Activated effector memory CD4-positive, alpha-beta T cell treated with anti-CD3 and anti-CD28 coated beads, Interleukin-2, amount 50 U/mL, for 16 hours (primary cell): Measurements from ENCODE around the gene SIGMAR1.

ENCODE experiments used
- DNase-seq: peaks from one replicate; pipeline ENCODE4 v3.0.0-alpha.2; 2020

SIGMAR1 gene

DNA sequence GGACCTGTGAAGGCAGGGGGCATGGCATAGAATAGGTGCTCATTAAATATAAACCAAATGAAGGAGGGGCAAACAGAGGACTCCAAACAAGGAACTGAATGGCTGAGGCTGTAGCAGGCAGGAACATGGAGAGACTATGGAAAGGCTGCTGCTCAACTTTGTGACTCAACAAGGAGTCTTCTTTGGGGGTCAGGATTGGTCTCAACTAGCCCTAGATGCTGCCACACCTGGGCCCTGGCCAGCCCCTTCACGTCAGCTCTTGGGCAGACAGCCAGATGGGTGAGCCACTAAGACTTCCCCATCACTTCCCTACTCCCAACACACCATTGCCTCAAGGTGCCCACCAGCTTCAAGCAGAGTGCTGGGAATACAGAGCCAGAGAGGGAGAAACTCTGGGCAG is 36.7 kb downstream of the SIGMAR1 start:
- DNase-seq, result no peak

DNA sequence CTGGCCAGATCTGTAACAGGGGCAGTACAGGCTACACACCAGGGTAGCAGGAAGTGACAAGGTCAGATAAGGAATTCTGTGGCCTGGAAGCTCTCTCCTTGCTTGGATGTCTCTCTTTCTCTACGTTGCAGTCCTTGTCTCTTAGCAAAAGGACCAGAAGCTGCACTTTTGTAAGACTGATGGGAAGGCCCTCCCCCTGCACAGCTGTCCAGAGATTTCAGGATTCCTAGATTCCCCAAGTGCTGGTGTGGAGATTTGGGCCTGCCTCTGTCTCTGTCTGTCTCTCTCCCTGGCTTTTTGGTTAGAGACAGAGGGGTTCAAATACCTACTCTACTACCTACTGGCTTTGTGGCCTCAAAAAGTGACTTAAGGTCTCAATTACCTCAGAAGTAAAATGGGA is 38.0 kb downstream of the SIGMAR1 start:
- no peak for DNase-seq

DNA sequence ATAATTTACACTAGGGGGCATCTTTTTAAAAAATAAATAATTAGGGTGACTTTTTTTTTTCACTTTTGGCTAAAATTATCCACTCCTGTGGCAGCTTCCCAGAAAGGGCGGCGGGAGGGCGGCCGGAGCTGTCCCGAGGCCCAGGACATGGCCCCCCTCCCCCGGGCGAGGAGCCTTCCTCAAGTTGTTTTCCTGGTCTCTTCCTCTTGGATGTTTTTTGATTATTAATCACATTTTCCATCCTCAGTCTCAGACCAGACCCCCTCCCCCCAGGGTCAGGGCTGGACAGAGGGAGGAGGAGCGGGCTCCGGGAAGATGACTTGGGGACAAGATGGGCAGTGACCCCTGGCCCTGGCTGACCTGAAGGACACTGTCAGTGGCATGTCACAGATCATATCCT is 43.4 kb downstream of the SIGMAR1 start:
- no peak for DNase-seq

DNA sequence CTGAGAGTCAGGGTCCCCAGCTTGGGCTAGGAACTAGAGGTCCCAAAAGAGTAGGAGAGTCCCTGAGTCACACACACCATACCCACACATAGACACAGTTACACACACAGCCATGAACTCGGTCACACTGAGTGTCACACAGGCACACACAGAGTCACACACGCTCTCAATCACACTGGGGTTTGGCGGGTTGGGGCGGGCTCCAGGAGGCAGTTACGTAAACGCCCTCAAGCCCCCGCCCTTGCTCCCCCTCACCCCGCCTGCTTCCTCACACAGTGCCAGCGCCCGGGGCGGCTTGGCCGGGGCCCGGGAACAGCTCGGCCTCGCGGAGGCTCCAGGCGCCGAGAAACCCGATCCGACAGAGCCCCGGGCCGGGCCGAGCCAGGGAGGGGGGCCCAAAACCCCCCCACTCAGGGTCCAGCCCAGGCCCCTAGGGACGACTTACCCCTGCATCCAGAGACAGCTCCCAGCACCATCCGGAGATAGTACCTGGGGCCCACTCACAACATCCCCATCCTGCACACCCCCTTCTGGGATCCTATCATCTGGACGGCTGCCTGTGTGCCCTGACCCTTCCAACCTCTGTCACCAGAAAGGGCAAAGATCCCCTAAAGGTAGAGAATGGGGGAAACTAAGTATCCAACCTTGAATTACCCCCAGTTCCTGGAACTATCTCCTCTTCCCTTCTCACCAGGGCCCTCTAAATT is 44.5 kb downstream of the SIGMAR1 start:
- no peak for DNase-seq

DNA sequence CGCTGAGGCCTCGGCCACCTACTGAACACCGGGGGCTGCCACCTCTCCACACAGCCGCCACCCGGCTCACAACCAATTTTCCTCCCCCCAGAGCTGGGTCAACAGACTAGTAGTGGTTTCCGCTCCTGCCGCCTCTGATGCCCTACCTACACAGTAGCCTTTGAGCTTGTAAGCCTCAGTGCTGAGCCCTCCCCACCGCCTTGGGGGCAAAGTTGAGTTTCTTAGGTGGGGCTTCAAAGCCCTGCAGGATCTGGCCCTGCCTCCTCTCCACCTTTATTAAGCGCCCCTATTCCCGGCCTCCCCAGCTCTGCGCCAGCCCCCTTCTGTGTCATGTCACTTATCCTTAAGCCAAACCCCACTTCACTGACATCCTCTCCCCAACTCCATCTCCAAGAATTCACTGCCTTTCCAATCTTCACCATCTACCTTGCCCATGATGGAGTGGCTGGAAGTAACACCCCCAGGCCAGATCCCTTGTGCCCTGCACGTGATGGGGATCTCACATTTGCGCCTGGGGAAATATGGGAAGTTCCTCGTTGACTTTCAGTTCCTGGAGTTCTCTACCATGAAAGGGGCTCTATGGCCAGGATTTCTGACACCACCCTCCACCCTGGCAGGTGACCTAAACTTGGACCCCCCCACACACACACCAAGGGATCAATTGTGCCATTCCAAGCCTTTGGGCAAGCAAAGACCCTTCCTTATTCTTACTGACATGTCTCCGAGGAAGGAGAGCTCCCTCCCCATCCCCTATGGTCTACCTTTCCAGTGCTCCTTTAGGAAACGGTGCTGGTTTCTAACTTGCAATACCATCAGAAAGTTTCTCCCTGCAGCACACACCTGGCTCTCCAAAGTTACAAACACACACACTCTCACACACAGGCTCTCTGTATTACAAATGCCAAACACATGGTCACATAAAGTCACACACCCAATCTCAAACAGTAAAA is 45.4 kb downstream of the SIGMAR1 start:
- no peak for DNase-seq

DNA sequence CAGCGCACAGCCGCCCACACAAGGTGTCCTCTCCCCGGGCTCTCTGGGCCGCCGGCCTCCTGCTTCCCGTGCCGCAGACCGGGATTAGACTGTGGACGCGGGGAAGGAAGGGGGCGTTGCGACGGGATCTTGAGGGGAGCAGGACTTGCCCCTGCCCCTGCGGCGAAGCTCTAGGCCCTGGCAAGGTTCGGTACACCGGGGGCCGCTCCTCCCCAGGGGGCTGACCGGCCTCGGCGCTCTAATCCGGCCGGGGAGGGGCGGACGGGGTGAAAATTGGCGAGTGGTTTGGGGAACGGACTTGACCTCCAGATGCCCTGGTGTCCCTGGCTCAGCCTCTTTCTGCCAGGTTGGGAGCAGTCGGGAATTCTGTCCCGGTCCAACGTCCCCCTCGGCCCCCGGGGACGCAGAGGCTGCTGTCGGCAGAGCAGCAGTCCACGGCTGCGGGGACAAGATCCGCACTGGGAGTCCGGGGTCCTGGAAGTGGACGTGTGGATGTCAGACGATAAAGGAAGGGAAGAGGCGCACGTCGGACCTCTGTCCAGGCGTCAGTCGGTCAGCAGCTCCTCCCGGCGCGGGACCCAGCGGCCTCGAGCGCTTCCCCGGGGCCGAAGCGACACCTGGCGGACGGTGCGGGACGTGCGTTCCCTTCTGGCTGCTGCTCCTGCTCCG is 46.2 kb downstream of the SIGMAR1 start:
- DNase-seq, result peak; percentile 92

DNA sequence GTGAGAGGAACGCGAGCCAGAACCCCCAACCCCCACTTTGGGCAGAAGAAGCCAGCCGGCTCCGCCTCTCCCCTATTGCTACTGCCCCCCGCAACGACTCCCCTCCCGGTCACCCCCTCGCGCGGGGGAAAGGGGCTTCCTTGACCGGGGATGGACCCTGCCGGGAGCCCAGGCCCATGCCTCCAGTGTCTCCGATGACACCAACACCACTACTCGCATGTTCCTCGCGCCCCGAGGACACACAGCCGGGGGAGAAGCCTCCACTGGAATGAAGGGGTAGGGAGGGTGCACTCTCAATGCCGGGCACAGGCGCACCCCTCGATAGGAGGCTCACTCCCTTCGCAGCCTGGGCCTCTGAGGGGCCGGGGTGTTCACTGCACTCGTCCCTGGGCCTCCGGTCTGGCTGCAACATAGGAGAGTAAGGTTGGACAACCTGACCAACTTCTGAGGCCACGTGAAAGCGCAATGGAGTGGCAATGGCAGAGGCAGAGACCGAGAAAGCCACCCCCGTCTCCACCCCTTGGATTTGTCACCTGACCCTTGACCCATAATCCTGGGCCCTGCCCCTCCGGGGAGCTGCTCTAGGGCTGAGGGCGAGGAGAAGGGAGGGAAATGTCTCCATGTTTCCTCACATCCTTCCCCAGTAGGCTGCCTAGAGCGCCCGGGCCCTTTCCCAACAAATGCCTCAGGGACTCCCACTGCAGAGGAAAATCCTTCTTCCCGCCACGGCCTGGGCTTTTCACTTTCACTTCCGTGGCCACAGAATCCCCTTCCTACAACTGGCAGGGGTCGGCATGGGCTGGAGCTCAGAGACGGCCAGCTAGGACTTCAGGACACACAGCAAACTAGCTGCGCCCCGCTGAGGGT is 47.0 kb downstream of the SIGMAR1 start:
- DNase-seq, result no peak

DNA sequence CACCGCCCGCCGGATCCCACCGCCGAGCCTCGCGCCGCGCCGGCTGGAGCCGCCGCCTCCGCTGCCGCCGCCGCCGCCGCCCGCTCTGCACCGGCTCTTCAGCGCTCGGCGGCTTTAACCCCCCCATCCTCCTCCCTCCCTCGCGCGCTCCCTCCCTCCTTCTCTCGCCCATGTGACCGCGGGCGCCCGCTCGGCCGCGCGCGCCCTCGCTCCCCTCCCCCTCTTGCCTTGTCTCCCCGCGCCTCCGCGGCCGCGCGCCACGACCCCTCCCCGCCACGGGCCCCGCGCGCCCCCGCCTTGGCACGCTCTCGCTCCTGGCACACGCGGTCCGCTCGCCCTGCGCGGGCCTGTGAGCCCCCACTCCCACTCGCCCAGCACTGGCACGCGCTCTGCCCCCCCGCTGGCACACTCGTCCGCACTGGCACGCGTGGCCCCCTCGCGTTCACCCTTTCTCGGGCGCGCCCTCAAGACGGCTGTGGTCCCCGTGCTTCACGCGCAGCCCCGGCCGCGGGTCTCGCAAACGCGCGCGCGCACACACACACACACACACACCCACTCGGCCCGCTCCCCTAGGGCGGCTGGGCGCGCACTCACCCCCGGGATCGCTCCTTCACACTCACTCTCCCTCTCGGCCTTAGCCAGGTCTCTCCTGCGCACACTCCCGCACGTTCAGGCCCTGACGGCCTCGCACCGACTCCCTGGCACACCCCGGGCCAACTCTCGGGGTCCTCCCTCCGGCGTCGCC is 47.8 kb downstream of the SIGMAR1 start, which contains the start of gene CNTFR:
Gene CNTFR, minus strand, starts transcription at position 89 of the 745 bp plus-strand sequence. CDS start 20,743 bp downstream, outside the sequence.
- no peak for DNase-seq

DNA sequence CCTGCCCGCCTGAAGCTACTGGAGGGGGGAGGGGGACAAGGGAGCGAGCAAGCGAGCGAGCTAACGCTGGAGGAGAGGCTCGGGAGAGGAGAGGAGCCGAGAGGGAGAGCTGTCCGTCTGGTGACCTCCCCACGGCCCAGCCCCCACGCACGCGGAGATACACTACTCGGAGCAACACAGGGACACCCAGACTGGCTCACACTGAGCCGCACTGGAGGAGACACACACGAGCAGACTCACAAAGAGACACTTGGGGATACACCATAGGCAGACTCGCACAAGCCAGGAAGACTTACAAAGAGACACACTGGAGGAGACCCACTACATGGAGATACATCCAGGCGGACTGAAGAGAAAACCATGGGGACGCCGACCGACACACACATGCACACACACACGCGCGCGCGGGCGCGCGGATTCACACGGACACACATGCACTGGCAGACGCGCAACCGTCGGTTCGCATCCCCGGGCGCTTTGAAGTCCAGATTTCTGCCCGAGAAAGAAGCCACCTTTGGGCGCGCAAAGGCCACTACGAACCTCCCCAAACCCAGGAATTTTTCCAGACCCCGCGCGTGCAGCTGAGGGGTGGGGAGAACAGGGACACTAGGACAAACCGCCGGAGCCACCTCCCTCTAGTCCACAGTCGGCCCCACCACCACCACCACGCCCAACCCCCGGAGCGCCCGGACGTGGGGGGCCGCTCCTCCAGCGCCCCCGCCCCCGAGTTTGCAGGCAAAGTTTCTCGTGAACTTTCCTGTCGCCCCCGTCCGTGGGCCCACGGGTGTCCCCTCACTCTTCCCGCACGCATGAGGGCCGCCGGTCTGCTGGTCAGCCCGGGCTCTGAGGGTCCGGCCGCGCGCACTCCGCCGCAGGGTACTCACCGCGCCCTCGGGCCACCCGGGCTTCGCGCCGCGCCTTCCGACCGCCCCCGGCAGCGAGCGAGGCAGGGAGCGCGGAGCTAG is 48.6 kb downstream of the SIGMAR1 start:
- DNase-seq, result no peak

DNA sequence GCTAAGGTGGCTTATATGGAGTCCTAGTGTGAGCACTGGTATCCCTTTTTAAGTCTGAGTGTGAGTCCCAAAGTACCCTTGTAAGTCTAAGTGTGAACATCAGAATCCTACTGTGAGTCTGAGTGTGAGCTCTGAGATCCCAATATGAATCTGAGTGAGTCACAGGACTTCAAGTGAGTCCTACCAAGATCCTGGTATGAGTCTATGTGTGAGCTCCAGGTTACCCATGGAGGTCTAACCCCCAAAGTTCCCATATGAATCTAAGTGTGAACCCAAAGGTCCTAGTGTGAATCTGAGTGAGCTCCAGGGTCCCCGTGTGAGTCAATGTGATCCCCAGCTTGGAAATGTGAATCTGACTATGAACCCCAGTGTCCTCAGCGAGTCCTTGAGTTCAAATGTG is 50.3 kb downstream of the SIGMAR1 start:
- DNase-seq, result no peak

DNA sequence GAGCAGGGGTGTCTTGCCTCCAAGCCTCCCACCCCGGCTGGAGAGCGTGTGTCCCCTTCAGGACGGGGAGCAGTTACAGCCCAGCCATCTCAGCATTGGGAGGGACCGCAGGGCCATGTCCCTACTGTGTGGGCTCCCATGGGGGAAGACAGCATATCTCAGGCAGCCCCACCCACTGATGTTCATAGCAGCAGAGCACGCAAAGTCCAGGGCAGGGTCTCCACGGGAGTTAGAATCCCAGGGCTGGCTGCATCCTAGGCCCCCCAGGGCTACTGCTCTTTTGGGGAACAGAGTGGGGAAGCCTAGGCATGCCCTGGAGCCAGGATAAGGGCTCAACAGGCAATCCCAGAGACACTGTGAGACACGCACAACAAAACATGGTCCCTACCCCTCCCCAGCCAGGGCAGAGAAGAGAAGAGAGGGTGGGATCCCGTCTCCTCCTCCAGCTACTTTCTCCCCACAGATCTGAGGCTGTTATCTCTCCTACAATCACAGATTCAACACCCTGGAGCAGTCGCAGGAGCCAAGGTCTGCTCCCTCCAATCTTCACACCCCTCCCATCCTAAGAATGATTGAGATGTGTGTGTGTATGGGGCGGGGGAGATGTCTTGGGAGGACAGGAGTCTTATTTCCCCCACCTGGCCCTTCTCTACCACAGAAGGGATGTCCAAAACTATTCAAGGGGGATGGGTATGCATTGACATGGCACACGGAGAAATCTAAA is 51.5 kb downstream of the SIGMAR1 start:
- DNase-seq, result no peak

DNA sequence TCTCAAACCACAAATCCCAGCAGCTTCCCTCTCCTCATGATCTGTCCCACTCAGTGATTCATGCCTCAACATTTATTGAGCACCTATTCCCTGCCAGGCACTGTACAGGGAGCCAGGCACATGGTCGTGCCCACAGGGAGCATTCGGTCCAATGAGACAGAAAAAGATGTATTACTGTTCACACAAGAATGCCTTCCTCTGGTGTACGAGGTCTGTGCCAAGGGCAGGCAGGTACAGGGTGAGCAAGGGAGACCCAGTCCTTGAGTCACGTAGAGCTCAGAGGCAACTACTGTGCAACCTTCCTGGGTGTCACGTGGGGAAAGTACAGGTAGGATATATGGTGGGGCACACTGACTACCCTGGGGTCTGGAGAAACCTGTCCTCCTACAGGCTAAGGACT is 52.6 kb downstream of the SIGMAR1 start:
- no peak for DNase-seq
